ENCODE data around the gene ACSF3.

Gene ACSF3

GRCh38 chr16:89093602-89094251 lies at the start of gene ACSF3:
ACSF3 (plus strand) TSS chr16:89093852; CDS start chr16:89100682, 6,830 bp downstream.
- H3K4me3 ChIP-seq (ENCODE audit: low read length), result peak within 1 kb of the TSS; percentile 80
- no peak for TF ChIP-seq CTCF (conservative IDR thresholded peaks at IDR 0.05; ENCODE audit: low read length)
- DNase-seq (ENCODE audit: low read depth), result peak; percentile 52

GRCh38 chr16:89044418-89045180 lies 49.1 kb upstream of the ACSF3 start:
- no peak for TF ChIP-seq CTCF (conservative IDR thresholded peaks at IDR 0.05; ENCODE audit: low read length)
- no peak for DNase-seq (ENCODE audit: low read depth)
- H3K4me3 ChIP-seq (ENCODE audit: low read length), result no peak overlapping the region

GRCh38 chr16:89045181-89045815 lies 48.4 kb upstream of the ACSF3 start:
- no peak overlapping the region for H3K4me3 ChIP-seq (ENCODE audit: low read length)
- TF ChIP-seq CTCF (conservative IDR thresholded peaks at IDR 0.05; ENCODE audit: low read length), result no peak
- DNase-seq (ENCODE audit: low read depth), result no peak

GRCh38 chr16:89045881-89046280 lies 47.8 kb upstream of the ACSF3 start:
- TF ChIP-seq CTCF (conservative IDR thresholded peaks at IDR 0.05; ENCODE audit: low read length), result no peak
- H3K4me3 ChIP-seq (ENCODE audit: low read length), result no peak overlapping the region
- DNase-seq (ENCODE audit: low read depth), result no peak

- no peak for TF ChIP-seq CTCF (conservative IDR thresholded peaks at IDR 0.05; ENCODE audit: low read length)
- DNase-seq (ENCODE audit: low read depth), result no peak
- H3K4me3 ChIP-seq (ENCODE audit: low read length), result no peak overlapping the region
Measured at GRCh38 chr16:89046491-89046890, 47.2 kb upstream of the ACSF3 start.

GRCh38 chr16:89047331-89048089 lies 46.1 kb upstream of the ACSF3 start:
- no peak for TF ChIP-seq CTCF (conservative IDR thresholded peaks at IDR 0.05; ENCODE audit: low read length)
- H3K4me3 ChIP-seq (ENCODE audit: low read length), result no peak overlapping the region
- DNase-seq (ENCODE audit: low read depth), result no peak
